MM.1S (cell line): ENCODE measurements around the gene PHTF1.

Experiments
- DNase-seq: peaks from one replicate; pipeline ENCODE4 v3.0.0-alpha.2; 2015
- H2AFZ ChIP-seq: fragments of 300-600 bp; sonication (generic); 2 replicates; pipeline ENCODE4 v1.6.0; 2016; ENCODE audit warnings: antibody characterized with exemption, low read length
- H3F3A ChIP-seq: fragments of 300-600 bp; sonication (generic); 2 replicates; pipeline ENCODE4 v1.6.1; 2016; ENCODE audit warnings: mild to moderate bottlenecking, antibody characterized with exemption, low read length, moderate library complexity, mixed read lengths; ENCODE audit not compliant: insufficient read depth
- H3K27ac ChIP-seq: fragments of 300-600 bp; sonication (generic); 2 replicates; pipeline ENCODE4 v1.5.1; 2016; ENCODE audit warnings: mild to moderate bottlenecking, low read length
- H3K27me3 ChIP-seq: fragments of 300-600 bp; sonication (generic); replicated peaks from 2 replicates; pipeline ENCODE4 v1.6.0; 2016; ENCODE audit warnings: low read length; ENCODE audit not compliant: insufficient read depth
- H3K36me3 ChIP-seq: fragments of 300-600 bp; sonication (generic); replicated peaks from 2 replicates; pipeline ENCODE4 v1.6.1; 2016; ENCODE audit warnings: mild to moderate bottlenecking, low read length, mixed read lengths; ENCODE audit not compliant: insufficient read depth
- H3K4me1 ChIP-seq: fragments of 300-600 bp; sonication (generic); 2 replicates; pipeline ENCODE4 v1.6.1; 2016; ENCODE audit warnings: low read length, mixed read lengths
- H3K4me2 ChIP-seq: fragments of 300-600 bp; sonication (generic); 2 replicates; pipeline ENCODE4 v1.6.0; 2016; ENCODE audit warnings: low read depth, low read length
- H3K4me3 ChIP-seq: fragments of 300-600 bp; sonication (generic); 2 replicates; pipeline ENCODE4 v1.5.1; 2016; ENCODE audit warnings: low read length, mixed read lengths
- H3K79me2 ChIP-seq: fragments of 300-600 bp; sonication (generic); 2 replicates; pipeline ENCODE4 v1.6.1; 2016; ENCODE audit warnings: mixed run types, low read length, mixed read lengths
- H3K9ac ChIP-seq: fragments of 300-600 bp; sonication (generic); 2 replicates; pipeline ENCODE4 v1.6.1; 2016; ENCODE audit warnings: low read length, mixed read lengths
- H3K9me2 ChIP-seq: fragments of 300-600 bp; sonication (generic); replicated peaks from 2 replicates; pipeline ENCODE4 v1.6.1; 2016; ENCODE audit warnings: mild to moderate bottlenecking, low read length, mixed read lengths; ENCODE audit not compliant: insufficient read depth
- H3K9me3 ChIP-seq: fragments of 300-600 bp; sonication (generic); replicated peaks from 2 replicates; pipeline ENCODE4 v1.6.1; 2016; ENCODE audit warnings: mild to moderate bottlenecking, low read length, mixed read lengths; ENCODE audit not compliant: insufficient read depth
- H4K20me1 ChIP-seq: fragments of 300-600 bp; sonication (generic); 2 replicates; pipeline ENCODE4 v1.6.1; 2016; ENCODE audit warnings: mild to moderate bottlenecking, low read length, moderate library complexity, mixed read lengths; ENCODE audit not compliant: insufficient read depth
- CTCF ChIP-seq: fragments of 300-600 bp; sonication (generic); IDR thresholded peaks from 2 replicates; pipeline ENCODE4 v1.5.1; 2016; ENCODE audit warnings: antibody characterized with exemption, low read length, mixed read lengths
- EZH2 ChIP-seq: fragments of 300-600 bp; sonication (generic); optimal IDR thresholded peaks from 2 replicates; pipeline ENCODE3; 2017; ENCODE audit warnings: low read depth, mild to moderate bottlenecking, antibody characterized with exemption, low read length, mixed read lengths
- EZH2phosphoT487 ChIP-seq: fragments of 300-600 bp; sonication (generic); IDR thresholded peaks from 2 replicates; pipeline ENCODE4 v1.6.1; 2018; ENCODE audit warnings: antibody characterized with exemption, low read length

The PHTF1 gene

GRCh38 chr1:113692824-113693431 is 66.4 kb downstream of the PHTF1 start:
- H3K9me2 ChIP-seq = no peaks in the 10 kb centered on the region
- no peaks in the 10 kb centered on the region for H3K9me3 ChIP-seq
- TF ChIP-seq CTCF (no peak), EZH2phosphoT487 (no peak), EZH2 (no peak)
- no peaks in the 10 kb centered on the region for H3K36me3 ChIP-seq
- no peak overlapping the region for H3K4me3 ChIP-seq
- H3K27me3 ChIP-seq = no peaks in the 10 kb centered on the region
- no peaks in the 10 kb centered on the region for H3F3A ChIP-seq
- H3K4me2 ChIP-seq = no peak overlapping the region
- H3K79me2 ChIP-seq = no peaks in the 10 kb centered on the region
- H4K20me1 ChIP-seq = no peaks in the 10 kb centered on the region
- DNase-seq = no peak
- H3K27ac ChIP-seq = no peak overlapping the region
- no peak overlapping the region for H3K9ac ChIP-seq
- H2AFZ ChIP-seq = no peak overlapping the region
- H3K4me1 ChIP-seq = no peaks in the 10 kb centered on the region

- Histone ChIP-seq H4K20me1 (no peaks in the 10 kb centered on the region), H3K9me3 (no peaks in the 10 kb centered on the region), H3K27ac (no peak overlapping the region), H3K4me2 (no peak overlapping the region), H3K27me3 (no peaks in the 10 kb centered on the region), H3F3A (no peaks in the 10 kb centered on the region), H3K4me1 (no peaks in the 10 kb centered on the region), H3K79me2 (no peaks in the 10 kb centered on the region), H2AFZ (no peak overlapping the region), H3K4me3 (no peak overlapping the region), H3K9ac (no peak overlapping the region), H3K9me2 (no peaks in the 10 kb centered on the region), H3K36me3 (no peaks in the 10 kb centered on the region)
- DNase-seq = no peak
- TF ChIP-seq CTCF (no peak), EZH2phosphoT487 (no peak)
Measured at GRCh38 chr1:113692342-113692741, 66.9 kb downstream of the PHTF1 start.

GRCh38 chr1:113691184-113691583 is 68.1 kb downstream of the PHTF1 start:
- TF ChIP-seq CTCF (no peak), EZH2phosphoT487 (no peak), EZH2 (no peak)
- H3K36me3 ChIP-seq = no peaks in the 10 kb centered on the region

More at GRCh38 chr1:113691184-113691583, 68.1 kb downstream of the PHTF1 start:
- H3K27me3 ChIP-seq = no peaks in the 10 kb centered on the region
- no peak overlapping the region for H3K27ac ChIP-seq
- H2AFZ ChIP-seq = no peak overlapping the region
- H3K9ac ChIP-seq = no peak overlapping the region
- no peak overlapping the region for H3K4me2 ChIP-seq
- no peak for DNase-seq
- H3K9me2 ChIP-seq = no peaks in the 10 kb centered on the region
- H3K4me1 ChIP-seq = no peaks in the 10 kb centered on the region
- H3K9me3 ChIP-seq = no peaks in the 10 kb centered on the region
- no peaks in the 10 kb centered on the region for H4K20me1 ChIP-seq
- H3K79me2 ChIP-seq = no peaks in the 10 kb centered on the region
- H3K4me3 ChIP-seq = no peak overlapping the region
- H3F3A ChIP-seq = no peaks in the 10 kb centered on the region
